Spleen (tissue), 11 donors: Measurements from ENCODE around the gene MIEF1. TPM values are rescaled to one million over a fixed set of nuclear protein-coding genes. Genes with fewer than 3 reads are reported as not detected.

Experiments
- DNase-seq: peaks from one replicate; pipeline ENCODE4 v3.0.0-alpha.2; 2020
- H3K27ac ChIP-seq, 8 donors: fragments of 200-600 bp; sonication (generic) in 7 of 8; 1 replicate in 4 of 8; 2 replicates in 4 of 8; pipeline versions ENCODE4 v1.5.0 to v1.8.0; 2016 to 2021; ENCODE audit warnings: inconsistent platforms in 4 of 8, mild to moderate bottlenecking in 4 of 8, moderate library complexity in 1 of 8
- H3K27me3 ChIP-seq, 7 donors: fragments of 200-600 bp; sonication (generic) in 6 of 7; replicated peaks in 1 of 7; 1 replicate in 4 of 7; 2 replicates in 3 of 7; pipeline versions ENCODE4 v1.5.0 to v1.8.0; 2016 to 2021; ENCODE audit warnings: inconsistent platforms in 3 of 7, mild to moderate bottlenecking in 1 of 7
- H3K36me3 ChIP-seq, 6 donors: fragments of 200-600 bp; sonication (generic) in 5 of 6; 1 replicate in 4 of 6; 2 replicates in 2 of 6; pipeline versions ENCODE4 v1.5.0 to v1.8.0; 2016 to 2021; ENCODE audit warnings: inconsistent platforms in 2 of 6
- H3K4me1 ChIP-seq, 6 donors: fragments of 200-600 bp; sonication (generic) in 5 of 6; 1 replicate in 3 of 6; 2 replicates in 3 of 6; pipeline versions ENCODE4 v1.5.0 to v1.8.0; 2016 to 2021; ENCODE audit warnings: inconsistent platforms in 3 of 6
- H3K4me3 ChIP-seq, 8 donors: fragments of 200-600 bp; sonication (generic) in 7 of 8; 1 replicate in 4 of 8; 2 replicates in 4 of 8; pipeline versions ENCODE4 v1.5.0 to v1.8.0; 2016 to 2021; ENCODE audit warnings: inconsistent platforms in 4 of 8, mild to moderate bottlenecking in 4 of 8, moderate library complexity in 2 of 8
- H3K9me3 ChIP-seq, 8 donors: fragments of 200-600 bp; sonication (generic) in 7 of 8; 1 replicate in 4 of 8; 2 replicates in 4 of 8; pipeline versions ENCODE4 v1.5.0 to v1.8.0; 2016 to 2021; ENCODE audit warnings: inconsistent platforms in 4 of 8
- CTCF ChIP-seq, 11 experiments: fragments of 200-600 bp in 7 of 11; fragments of 450-650 bp in 4 of 11; sonication (generic) in 4 of 11; IDR thresholded peaks in 8 of 11; conservative IDR thresholded peaks in 3 of 11; 1 replicate in 7 of 11; 2 replicates in 4 of 11; pipeline versions ENCODE4 v1.4.0 to v1.8.0; 2016 to 2021; ENCODE audit warnings: antibody characterized with exemption in 11 of 11, inconsistent platforms in 4 of 11, mild to moderate bottlenecking in 1 of 11
- POLR2A ChIP-seq, 3 donors: fragments of 450-650 bp; IDR thresholded peaks; one replicate each; pipeline ENCODE4 v1.5.1; 2017; ENCODE audit warnings: antibody characterized with exemption in 3 of 3, mild to moderate bottlenecking in 1 of 3
- POLR2AphosphoS5 ChIP-seq, 3 donors: sonication (generic); formaldehyde crosslinking; IDR thresholded peaks; one replicate each; pipeline ENCODE4 v1.5.1; 2017; ENCODE audit warnings: antibody characterized with exemption in 3 of 3
- WGBS, 5 donors: extraction: QIAGEN DNeasy Blood & Tissue Kit in 3 of 5; methylation state at CpG; one replicate each; pipeline versions ENCODE4 v1.1.5 to v1.1.7; 2013 to 2018; 5-methylcytosine and 5-hydroxymethylcytosine counted together
- intact Hi-C: fragments of 100-400 bp; cut with DNase I; formaldehyde crosslinking; loops from one replicate; pipeline ENCODE4 v1.15.0; 2023; ENCODE audit warnings: low total_unique reads
- polyA plus RNA-seq, 3 donors: library from polyadenylated mRNA; stranded (reverse); fragments of 200-250 nt; gene quantifications; one replicate each; pipeline ENCODE4 v1.2.1, GENCODE V29; 2013
- total RNA-seq, 7 donors: library from RNA; depleted of rRNA in 3 of 7; stranded (reverse); fragments of >200 nt in 3 of 7; fragmentation: NEBNext Ultra II Directional in 4 of 7; extraction: Animal tissue kit (Norgen Biotek cat#: 25700) in 4 of 7; gene quantifications; one replicate each; pipeline versions ENCODE4 v1.1.0 to v1.2.1, GENCODE V29; 2016 to 2021
- donor health status: healthy with polysubstance abuse.
- donor health status: DM: no; HTN: no; CAD: no; lungs with moderate emphysema.
- donor health status: DM: no; HTN: no; CAD: no.
- donor health status: Bipolar disorder and iron deficiency.
- donor health status: healthy.
- donor health status: DM: no; HTN: no; CAD: no.
- donor health status: DM: yes; HTN: yes; CAD: no.

The MIEF1 gene
- total and polyA plus RNA-seq, 10 donors = 5.8 to 31.4 (median 25.9) TPM

- H3K4me1 ChIP-seq = peaks cover 13 to 61% (median 36%) of the 10 kb centered on the region in 6 donors
- intact Hi-C loops = loop anchor here (10.0 kb wide), 1 partner anchor 94 kb away; no protein-coding TSS in a partner anchor
- H3K4me3 ChIP-seq = no peak overlapping the region
- 65 to 81% (median 74%) methylated on average over 3 of the region's 3 CpGs for WGBS, 5 donors
- no peaks in the 10 kb centered on the region for H3K9me3 ChIP-seq
- H3K27me3 ChIP-seq = no peaks in the 10 kb centered on the region
- peaks cover 0 to 2% (median 1%) of the 10 kb centered on the region in 6 donors for H3K36me3 ChIP-seq
- TF ChIP-seq POLR2AphosphoS5 (IDR thresholded peaks at IDR 0.05) (no peak), POLR2A (IDR thresholded peaks at IDR 0.05) (no peak), CTCF (IDR thresholded peaks at IDR 0.05 in 8 of 11, conservative IDR thresholded peaks at IDR 0.05 in 3 of 11) (no peak)
- no peak overlapping the region for H3K27ac ChIP-seq
- DNase-seq = no peak
Observed at GRCh38 chr22:39498802-39499201, 3.3 kb upstream of the MIEF1 start.

- H3K27ac ChIP-seq = no peak overlapping the region
- WGBS, 5 donors = 84 to 91% (median 86%) methylated on average over 4 to 6 of the region's 6 CpGs
- TF ChIP-seq POLR2AphosphoS5 (IDR thresholded peaks at IDR 0.05) (no peak), POLR2A (IDR thresholded peaks at IDR 0.05) (no peak), CTCF (IDR thresholded peaks at IDR 0.05 in 8 of 11, conservative IDR thresholded peaks at IDR 0.05 in 3 of 11) (no peak)
- no peaks in the 10 kb centered on the region for H3K9me3 ChIP-seq
- no peak overlapping the region for H3K4me3 ChIP-seq
- H3K27me3 ChIP-seq = no peaks in the 10 kb centered on the region
- intact Hi-C loops = no loop called here
- H3K36me3 ChIP-seq = peaks cover 3 to 15% (median 14%) of the 10 kb centered on the region in 6 donors
- H3K4me1 ChIP-seq = peaks cover 17 to 66% (median 46%) of the 10 kb centered on the region in 6 donors
- no peak for DNase-seq
Observed at GRCh38 chr22:39500101-39500500, 2.0 kb upstream of the MIEF1 start.

- H3K27ac ChIP-seq = peak overlapping the region; percentile 80 to 93 (median 87)
- peaks cover 17 to 62% (median 40%) of the 10 kb centered on the region in 6 donors for H3K4me1 ChIP-seq
- no peaks in the 10 kb centered on the region for H3K27me3 ChIP-seq
- H3K9me3 ChIP-seq = no peaks in the 10 kb centered on the region
- intact Hi-C loops = no loop called here
- WGBS, 5 donors = 49 to 59% (median 52%) methylated on average over 11 to 13 of the region's 13 CpGs
- H3K36me3 ChIP-seq = peaks cover 3 to 31% (median 29%) of the 10 kb centered on the region in 6 donors
- H3K4me3 ChIP-seq = peak overlapping the region in 7 of 8 donors; percentile 93 to 99 (median 98)
- DNase-seq = no peak
- no peak for TF ChIP-seq POLR2AphosphoS5 (IDR thresholded peaks at IDR 0.05)
- TF ChIP-seq POLR2A (IDR thresholded peaks at IDR 0.05) = no peak
- TF ChIP-seq CTCF (IDR thresholded peaks at IDR 0.05 in 8 of 11, conservative IDR thresholded peaks at IDR 0.05 in 3 of 11) = no peak
Observed at GRCh38 chr22:39501644-39502108, 414 bp upstream of the MIEF1 start.

- no peak for DNase-seq
- Histone ChIP-seq H3K4me3 (peak overlapping the region; percentile 93 to 99 (median 98)), H3K4me1 (peaks cover 17 to 70% (median 42%) of the 10 kb centered on the region in 6 donors), H3K9me3 (no peaks in the 10 kb centered on the region), H3K27ac (peak overlapping the region; percentile 77 to 93 (median 87)), H3K36me3 (peaks cover 3 to 43% (median 41%) of the 10 kb centered on the region in 6 donors), H3K27me3 (no peaks in the 10 kb centered on the region)
- 3 to 9% (median 5%) methylated on average over 18 of the region's 18 CpGs for WGBS, 5 donors
- intact Hi-C loops = no loop called here
- TF ChIP-seq CTCF (IDR thresholded peaks at IDR 0.05 in 8 of 11, conservative IDR thresholded peaks at IDR 0.05 in 3 of 11) (no peak), POLR2A (IDR thresholded peaks at IDR 0.05) (no peak), POLR2AphosphoS5 (IDR thresholded peaks at IDR 0.05) (no peak)
Observed at GRCh38 chr22:39502789-39503409, 809 bp downstream of the MIEF1 start.
